ENCODE measurements around the gene SPSB4. TPM values are rescaled to one million over a fixed set of nuclear protein-coding genes. Genes with fewer than 3 reads are reported as not detected.
A peak's percentile ranks its signal among the peaks of the same experiment; 100 is the strongest.

SPSB4 gene
- total RNA-seq, 1 experiment from 2014 or later, result 106 TPM

DNA sequence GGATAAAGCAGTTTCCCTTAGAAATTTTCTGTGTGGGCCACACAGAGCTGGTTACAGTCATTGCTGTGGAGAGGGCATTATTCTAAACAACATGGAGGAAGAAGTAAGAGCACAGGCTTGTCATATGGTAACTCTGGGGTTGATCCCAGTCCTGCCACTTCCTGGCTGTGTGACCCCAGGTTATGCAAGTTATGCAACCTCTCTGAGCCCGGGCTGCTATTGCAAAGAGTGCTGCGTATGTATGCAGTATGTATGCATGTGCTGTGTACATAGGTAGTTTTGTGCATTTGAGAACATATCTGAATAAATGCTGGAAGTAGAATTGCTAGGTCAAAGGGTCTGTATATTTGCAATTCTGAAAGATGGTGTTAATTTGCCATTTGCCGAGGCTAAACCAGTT is 9.2 kb downstream of the SPSB4 start:
- Histone ChIP-seq H3K36me3 (peaks cover 9% of the 10 kb centered on the region), H3K4me3 (no peak overlapping the region), H3K4me1 (peaks cover 44% of the 10 kb centered on the region), H3K9me3 (replicated peaks) (no peaks in the 10 kb centered on the region), H3K27me3 (no peaks in the 10 kb centered on the region), H3K27ac (no peak overlapping the region)
- no peak for DNase-seq

DNA sequence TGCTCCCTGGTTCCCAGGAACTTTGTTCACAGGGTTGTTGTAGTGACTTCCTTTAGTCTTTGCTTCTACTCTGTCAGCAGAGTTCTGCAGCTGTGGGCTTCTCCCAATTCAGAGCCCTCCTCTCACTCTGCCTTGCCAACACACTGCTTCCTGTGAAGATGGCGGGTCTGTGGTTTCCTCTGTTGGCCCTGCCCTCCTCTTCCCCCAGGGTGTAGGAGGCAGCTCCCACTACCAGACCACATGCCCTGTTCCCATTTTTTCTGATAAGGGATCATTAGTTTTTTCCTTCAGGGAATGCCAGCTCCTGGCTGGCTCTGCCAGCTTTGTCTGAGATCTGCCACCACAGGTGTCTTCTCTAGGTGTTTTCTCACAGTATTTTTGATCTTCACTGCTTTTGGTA is 12.7 kb downstream of the SPSB4 start:
- H3K27me3 ChIP-seq, result no peaks in the 10 kb centered on the region
- DNase-seq, result peak in 1 of 2 experiments; percentile 53
- no peak overlapping the region for H3K27ac ChIP-seq
- no peak overlapping the region for H3K4me3 ChIP-seq
- H3K9me3 ChIP-seq (replicated peaks), result no peaks in the 10 kb centered on the region
- peaks cover 33% of the 10 kb centered on the region for H3K36me3 ChIP-seq
- H3K4me1 ChIP-seq, result peaks cover 15% of the 10 kb centered on the region

DNA sequence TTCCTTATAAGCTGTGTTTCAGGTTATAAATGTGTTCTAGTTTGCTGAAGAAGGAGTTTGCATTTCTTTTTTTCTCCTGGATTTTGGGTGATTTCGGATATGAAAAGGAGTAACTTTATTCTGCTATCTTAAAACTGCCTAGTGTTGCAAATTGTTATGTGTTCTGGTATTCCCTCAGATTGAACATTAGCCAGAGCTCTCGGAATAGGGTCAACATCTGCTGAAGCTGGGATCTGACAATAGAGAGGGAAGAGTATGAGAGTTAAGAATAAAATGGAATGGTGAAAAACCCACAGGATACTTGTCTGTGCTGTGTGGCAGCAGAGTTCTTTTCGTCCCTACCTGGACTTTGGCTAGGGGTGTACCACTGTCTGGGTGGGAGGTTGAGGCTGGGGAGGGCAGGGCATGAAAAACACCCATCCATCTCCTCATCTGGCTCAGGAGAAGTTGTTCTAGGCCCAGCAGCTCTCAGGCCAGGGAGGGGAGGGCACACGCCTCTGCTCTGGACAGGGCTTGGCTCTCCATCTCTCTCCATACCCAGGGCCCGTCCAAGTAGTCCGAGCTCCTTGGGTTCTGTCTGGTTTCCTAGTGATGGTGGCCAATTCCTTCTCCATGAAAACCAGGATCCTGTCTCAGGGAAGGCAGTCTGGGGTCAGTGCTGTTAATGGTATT is 13.2 kb downstream of the SPSB4 start:
- Histone ChIP-seq H3K27me3 (no peaks in the 10 kb centered on the region), H3K27ac (no peak overlapping the region), H3K36me3 (peaks cover 30% of the 10 kb centered on the region), H3K9me3 (replicated peaks) (no peaks in the 10 kb centered on the region), H3K4me1 (peaks cover 15% of the 10 kb centered on the region), H3K4me3 (no peak overlapping the region)
- DNase-seq, result no peak

DNA sequence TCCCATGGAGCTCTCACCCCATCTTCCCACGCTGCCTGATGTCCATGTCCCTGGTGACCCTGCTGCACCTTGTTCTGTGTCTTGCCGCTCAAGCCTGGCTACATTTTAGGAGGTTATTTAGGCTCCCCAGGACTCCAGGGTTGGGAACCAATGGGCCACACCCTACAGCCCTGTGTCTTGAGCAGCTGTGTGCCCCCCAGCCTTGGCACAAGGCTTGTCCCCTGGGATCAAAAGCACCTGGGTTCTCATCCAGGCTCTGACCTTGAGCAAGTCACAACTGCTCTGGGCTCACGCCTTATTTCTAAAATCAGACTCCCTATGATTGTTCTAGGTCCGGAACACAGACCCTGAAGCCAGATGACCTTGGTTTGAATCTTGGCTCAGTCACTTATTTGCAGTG is 14.1 kb downstream of the SPSB4 start:
- Histone ChIP-seq H3K27me3 (no peaks in the 10 kb centered on the region), H3K4me1 (peaks cover 15% of the 10 kb centered on the region), H3K9me3 (replicated peaks) (no peaks in the 10 kb centered on the region), H3K36me3 (peaks cover 31% of the 10 kb centered on the region), H3K4me3 (no peak overlapping the region), H3K27ac (no peak overlapping the region)
- no peak for DNase-seq

DNA sequence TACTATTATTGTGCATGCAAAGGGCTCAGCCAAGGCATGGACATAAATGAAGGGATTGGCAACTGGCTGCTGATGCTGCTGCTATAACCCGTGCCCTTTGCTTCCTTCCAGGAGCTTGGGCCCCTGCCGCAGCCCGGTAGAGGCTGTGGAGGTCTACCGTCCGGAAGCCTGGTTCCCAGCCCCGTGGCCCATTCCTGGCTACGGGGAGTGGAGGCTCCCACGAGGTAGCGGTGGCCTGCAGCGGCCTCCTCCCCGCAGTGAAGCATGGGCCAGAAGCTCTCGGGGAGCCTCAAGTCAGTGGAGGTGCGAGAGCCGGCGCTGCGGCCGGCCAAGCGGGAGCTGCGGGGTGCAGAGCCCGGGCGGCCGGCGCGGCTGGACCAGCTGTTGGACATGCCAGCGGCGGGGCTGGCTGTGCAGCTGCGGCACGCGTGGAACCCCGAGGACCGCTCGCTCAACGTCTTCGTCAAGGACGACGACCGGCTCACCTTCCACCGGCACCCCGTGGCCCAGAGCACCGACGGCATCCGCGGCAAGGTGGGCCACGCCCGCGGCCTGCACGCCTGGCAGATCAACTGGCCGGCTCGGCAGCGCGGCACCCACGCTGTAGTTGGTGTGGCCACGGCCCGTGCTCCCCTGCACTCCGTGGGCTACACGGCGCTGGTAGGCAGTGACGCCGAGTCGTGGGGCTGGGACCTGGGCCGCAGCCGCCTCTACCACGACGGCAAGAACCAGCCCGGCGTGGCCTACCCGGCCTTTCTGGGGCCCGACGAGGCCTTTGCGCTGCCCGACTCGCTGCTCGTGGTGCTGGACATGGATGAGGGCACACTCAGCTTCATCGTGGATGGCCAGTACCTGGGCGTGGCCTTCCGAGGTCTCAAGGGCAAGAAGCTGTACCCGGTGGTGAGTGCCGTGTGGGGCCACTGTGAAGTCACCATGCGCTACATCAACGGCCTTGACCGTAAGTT is 15.0 kb downstream of the SPSB4 start:
- Histone ChIP-seq H3K9me3 (replicated peaks) (no peaks in the 10 kb centered on the region), H3K36me3 (peaks cover 35% of the 10 kb centered on the region; the same call in 1 of the 2 replicates), H3K4me3 (no peak overlapping the region), H3K27me3 (no peaks in the 10 kb centered on the region), H3K27ac (no peak overlapping the region), H3K4me1 (peaks cover 15% of the 10 kb centered on the region)
- DNase-seq, result no peak

DNA sequence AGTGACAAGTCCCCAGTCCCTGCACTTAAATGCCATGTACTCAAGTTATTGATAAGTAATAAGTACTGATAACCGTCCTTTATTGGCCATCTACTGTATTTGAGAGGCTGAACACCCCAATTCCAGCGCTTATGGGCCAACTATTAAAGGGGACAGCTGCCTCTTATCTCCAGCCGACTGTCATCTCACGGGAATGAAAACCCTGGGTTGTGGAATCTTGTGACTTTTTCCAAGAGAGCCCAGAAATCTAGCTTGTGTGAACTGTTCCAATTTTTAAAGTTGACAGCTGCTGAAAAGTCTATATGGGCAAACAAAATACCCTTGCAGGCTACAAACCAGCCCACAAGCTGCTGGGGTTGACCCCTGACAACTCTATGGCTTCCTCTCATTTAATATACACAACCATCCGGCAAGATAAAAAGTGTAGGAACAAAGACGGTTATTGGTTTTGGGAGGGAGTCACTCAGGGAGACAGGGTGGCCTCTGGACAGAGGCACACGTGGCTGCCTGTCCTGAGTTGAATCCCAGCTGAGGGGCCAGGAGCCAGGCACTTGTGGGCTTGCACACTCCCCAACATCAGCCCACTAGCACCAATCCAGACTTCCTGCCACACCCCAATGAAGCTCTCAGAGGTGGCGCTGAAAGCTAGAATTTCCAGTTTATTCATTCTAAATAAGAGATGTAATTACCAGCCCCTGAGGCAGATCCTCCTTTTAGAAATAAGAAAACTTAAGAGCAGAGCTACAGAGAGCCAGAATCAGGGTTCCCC is 16.2 kb downstream of the SPSB4 start:
- Histone ChIP-seq H3K9me3 (replicated peaks) (no peaks in the 10 kb centered on the region), H3K27ac (no peak overlapping the region), H3K36me3 (peaks cover 33% of the 10 kb centered on the region; the same call in 1 of the 2 replicates), H3K4me1 (peaks cover 15% of the 10 kb centered on the region), H3K4me3 (no peak overlapping the region), H3K27me3 (no peaks in the 10 kb centered on the region)
- DNase-seq, result no peak

DNA sequence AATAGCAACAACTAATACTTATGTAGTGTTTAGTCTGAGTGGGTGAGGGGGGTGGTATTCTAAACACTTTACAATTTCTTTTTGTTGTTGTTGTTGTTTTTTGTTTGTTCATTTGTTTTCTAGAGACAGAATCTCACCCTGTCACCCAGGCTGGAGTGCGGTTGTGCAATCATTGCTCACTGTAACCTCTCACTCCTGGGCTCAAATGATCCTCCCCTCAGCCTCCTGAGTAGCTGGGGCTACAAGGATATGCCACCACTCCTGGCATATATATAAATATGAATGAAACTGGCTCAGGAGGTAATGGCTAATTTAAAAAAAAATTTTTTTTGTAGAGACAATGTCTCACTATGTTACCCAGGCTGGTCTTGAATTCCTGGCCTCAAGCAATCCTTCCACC is 19.1 kb downstream of the SPSB4 start:
- peaks cover 33% of the 10 kb centered on the region; the same call in 1 of the 2 replicates for H3K36me3 ChIP-seq
- H3K9me3 ChIP-seq (replicated peaks), result no peaks in the 10 kb centered on the region
- no peaks in the 10 kb centered on the region for H3K27me3 ChIP-seq
- no peak overlapping the region for H3K4me3 ChIP-seq
- H3K4me1 ChIP-seq, result no peaks in the 10 kb centered on the region
- no peak for DNase-seq
- no peak overlapping the region for H3K27ac ChIP-seq

DNA sequence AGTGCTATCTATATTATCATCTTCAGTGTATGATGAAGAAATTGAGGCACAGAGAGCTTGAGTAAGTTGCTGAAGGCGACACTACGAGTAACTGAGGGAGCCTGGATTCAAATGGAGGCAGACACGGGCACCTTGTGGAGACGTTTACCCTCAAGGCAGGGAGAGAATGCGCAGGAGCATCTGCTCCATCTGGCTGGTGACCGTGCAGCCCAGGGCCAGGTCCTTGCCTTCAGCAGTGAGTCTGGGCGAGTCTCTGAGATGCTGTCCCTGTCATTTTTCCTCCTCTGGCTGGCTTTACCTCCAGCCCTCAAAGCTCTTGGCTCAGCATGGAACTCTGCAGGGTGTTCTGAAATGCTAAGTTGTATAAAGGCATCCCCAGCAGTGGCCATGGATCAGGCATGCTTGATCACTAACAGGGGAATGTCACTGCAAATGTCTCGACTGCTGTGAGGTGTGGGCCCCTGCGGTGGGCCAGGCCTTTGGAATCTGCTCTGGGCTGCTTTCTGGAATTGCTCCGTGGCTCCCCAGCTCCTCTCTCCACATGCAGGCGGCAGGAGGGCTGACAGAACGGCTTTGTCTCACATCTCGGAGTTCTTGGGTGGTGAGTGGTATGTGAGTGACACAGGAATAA is 19.7 kb downstream of the SPSB4 start:
- H3K36me3 ChIP-seq, result peaks cover 33% of the 10 kb centered on the region; the same call in 1 of the 2 replicates
- no peaks in the 10 kb centered on the region for H3K4me1 ChIP-seq
- H3K27me3 ChIP-seq, result no peaks in the 10 kb centered on the region
- no peak overlapping the region for H3K4me3 ChIP-seq
- H3K9me3 ChIP-seq (replicated peaks), result no peaks in the 10 kb centered on the region
- DNase-seq, result no peak
- no peak overlapping the region for H3K27ac ChIP-seq

DNA sequence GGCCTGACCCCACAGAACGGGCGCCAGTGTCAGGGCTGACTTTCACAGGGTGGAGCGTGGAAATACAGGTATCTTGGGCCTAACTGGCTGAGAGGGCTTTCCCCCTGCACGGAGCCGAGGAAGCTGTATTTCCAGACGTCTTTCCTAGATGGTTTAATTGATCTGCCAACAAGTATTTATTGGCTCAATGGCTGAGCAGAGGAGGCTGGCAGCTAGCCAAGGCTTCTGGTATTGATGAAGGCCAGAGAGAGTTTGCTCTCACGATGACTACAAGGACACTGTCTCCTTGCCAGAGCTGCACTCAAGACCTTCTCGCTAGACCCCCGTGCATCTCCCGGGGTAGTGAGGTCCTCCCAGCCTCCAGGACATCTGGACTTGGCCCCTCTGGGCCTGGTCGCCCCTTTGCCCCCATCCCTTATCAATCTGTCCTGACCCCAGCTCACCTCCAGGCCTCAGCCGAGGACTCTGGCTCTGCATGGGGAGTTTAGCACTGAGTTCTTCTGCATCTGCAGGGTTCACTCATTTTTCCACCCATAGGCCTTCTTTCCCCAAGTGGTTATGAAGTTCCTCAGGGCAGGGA is 20.6 kb downstream of the SPSB4 start:
- H3K36me3 ChIP-seq, result peaks cover 28% of the 10 kb centered on the region; the same call in 1 of the 2 replicates
- H3K4me1 ChIP-seq, result peaks cover 7% of the 10 kb centered on the region; the same call in 1 of the 2 replicates
- DNase-seq, result no peak
- H3K4me3 ChIP-seq, result no peak overlapping the region
- H3K9me3 ChIP-seq (replicated peaks), result no peaks in the 10 kb centered on the region
- no peaks in the 10 kb centered on the region for H3K27me3 ChIP-seq
- no peak overlapping the region for H3K27ac ChIP-seq

DNA sequence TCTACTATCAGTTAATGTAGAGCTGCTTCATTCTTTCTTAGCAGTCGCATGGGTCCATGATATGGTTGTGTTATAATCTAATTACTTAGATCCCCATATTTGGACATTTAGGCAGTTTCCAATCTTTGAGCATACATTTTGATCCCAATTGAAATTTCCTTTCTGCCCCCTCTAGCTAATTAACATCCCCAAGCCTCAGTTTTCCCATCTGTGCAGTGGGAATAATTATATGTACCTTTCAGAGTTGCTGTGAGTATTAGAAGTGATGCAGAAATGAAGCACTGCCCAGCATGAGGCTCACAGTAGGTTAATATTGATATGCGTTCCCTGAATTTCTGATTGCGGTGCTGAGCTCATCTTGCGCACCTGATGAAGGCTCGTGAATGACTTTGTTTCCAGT is 21.8 kb downstream of the SPSB4 start:
- Histone ChIP-seq H3K27me3 (no peaks in the 10 kb centered on the region), H3K36me3 (peaks cover 16% of the 10 kb centered on the region; the same call in 1 of the 2 replicates), H3K4me3 (no peak overlapping the region), H3K9me3 (replicated peaks) (no peaks in the 10 kb centered on the region), H3K4me1 (peaks cover 15% of the 10 kb centered on the region; the same call in 1 of the 2 replicates), H3K27ac (no peak overlapping the region)
- no peak for DNase-seq

DNA sequence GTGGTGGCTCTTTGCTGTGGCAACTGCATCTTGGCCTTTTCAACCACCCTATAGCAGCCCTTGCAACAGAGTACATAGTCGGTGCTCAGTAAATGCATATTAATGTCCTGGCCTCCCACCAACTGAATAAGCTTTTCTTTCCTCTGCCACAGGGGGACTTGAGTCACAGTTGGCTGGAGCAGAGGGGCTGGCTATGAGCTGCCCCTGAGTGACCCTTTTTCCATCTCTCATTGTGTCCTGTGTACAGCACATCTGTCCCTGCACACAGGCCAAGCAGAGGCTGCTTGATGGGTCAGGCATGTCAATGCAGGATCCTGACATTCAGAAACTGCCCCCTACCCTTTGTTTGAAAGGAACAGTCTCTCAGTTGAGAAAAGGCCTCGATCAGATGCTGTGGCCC is 22.4 kb downstream of the SPSB4 start:
- Histone ChIP-seq H3K4me1 (peaks cover 15% of the 10 kb centered on the region; the same call in 1 of the 2 replicates), H3K27ac (no peak overlapping the region), H3K36me3 (peaks cover 10% of the 10 kb centered on the region; the same call in 1 of the 2 replicates), H3K4me3 (no peak overlapping the region), H3K27me3 (no peaks in the 10 kb centered on the region), H3K9me3 (replicated peaks) (no peaks in the 10 kb centered on the region)
- DNase-seq, result no peak

DNA sequence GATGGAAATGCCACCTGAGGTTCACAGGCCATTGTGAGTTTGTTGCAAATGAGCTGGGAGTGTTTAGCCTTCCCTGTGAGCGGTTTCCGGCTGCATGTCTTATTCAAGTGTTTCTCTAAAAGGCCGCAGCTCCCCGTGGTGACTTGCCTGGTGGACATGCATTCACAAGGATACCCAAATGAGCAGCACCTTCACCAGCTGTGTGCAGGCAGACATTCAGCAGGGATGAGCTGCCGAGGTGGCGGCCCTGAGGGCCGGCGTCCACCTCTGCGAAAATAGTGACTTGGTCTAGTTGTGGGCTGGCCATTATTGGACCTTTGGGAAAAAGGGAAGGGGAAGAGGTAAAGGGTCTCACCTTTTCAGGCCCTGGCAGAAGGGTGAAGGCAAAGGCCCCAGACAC is 23.4 kb downstream of the SPSB4 start:
- DNase-seq, result no peak
- Histone ChIP-seq H3K27ac (no peak overlapping the region), H3K27me3 (no peaks in the 10 kb centered on the region), H3K4me3 (no peak overlapping the region), H3K9me3 (replicated peaks) (no peaks in the 10 kb centered on the region), H3K4me1 (peaks cover 15% of the 10 kb centered on the region; the same call in 1 of the 2 replicates), H3K36me3 (peaks cover 9% of the 10 kb centered on the region; the same call in 1 of the 2 replicates)

DNA sequence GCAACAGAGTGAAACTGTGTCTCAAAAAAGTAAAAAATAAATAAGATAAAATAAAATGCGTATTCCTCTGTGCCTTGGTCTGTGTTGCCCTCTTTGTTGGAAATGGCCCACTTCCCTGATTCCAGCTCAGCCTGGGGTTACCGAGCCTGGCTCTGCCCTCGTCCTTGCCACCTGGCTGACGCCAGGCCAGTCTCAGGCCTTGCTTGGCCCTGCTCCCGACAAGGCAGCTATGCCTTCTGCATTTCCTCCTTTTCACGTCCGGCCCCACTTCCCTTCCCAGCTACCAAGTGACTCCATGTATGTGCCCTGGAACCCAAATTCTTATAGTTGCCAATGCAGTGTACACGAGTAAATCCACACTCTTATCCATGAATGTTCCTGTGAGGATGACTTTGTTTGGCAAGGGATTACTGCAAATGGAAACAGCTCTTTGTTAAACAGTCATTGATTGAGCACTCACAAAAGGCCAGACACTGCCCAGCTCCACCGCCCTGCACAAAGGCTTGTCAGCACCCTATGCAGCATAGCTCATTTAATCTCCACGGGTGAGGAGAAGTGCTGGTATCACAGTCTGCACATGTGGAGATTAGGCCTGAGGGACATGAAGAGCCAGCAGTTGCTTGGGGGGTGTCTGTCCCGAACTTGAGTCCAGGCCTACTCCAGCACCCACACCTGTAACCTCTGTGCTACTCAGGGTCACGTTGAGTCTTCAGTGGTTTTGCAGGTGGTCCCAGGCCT is 25.1 kb downstream of the SPSB4 start:
- no peaks in the 10 kb centered on the region for H3K27me3 ChIP-seq
- H3K9me3 ChIP-seq (replicated peaks), result no peaks in the 10 kb centered on the region
- H3K27ac ChIP-seq, result peak overlapping the region; percentile 8; the same call in 1 of the 2 replicates
- H3K4me3 ChIP-seq, result no peak overlapping the region
- no peak for DNase-seq
- peaks cover 20% of the 10 kb centered on the region for H3K4me1 ChIP-seq
- no peaks in the 10 kb centered on the region; the same call in 1 of the 2 replicates for H3K36me3 ChIP-seq

Measured in SJCRH30 (cell line).